ENCODE measurements around the gene CCNL1. TPM values are rescaled to one million over a fixed set of nuclear protein-coding genes. Genes with fewer than 3 reads are reported as not detected.

Gene CCNL1
- total and polyA plus RNA-seq, 2 donors (not counting 3 experiments of a cell fraction or from before 2014, with no cell fraction given) = 119 to 137 TPM

DNA sequence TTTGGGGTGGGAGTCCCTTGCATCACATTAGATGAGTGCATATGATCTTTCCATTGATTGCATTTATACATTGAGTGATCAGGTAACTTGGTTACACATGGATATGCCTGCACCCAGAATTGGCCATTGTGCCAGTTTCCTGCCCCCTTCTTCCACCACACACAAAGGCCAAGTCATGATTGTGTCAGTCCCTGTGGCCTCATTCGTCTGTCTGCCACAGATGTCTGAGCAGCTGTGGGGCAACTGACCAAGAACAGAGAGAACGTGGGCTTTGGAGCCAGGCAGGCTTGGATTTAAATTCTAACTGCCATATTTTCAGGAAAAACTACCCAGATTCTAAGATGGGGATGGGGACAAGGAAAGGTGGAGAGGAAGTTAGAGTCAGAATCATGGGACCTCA is 27.0 kb downstream of the CCNL1 start:
- H2AFZ ChIP-seq (ENCODE audit: low read depth, low read length) = no peak overlapping the region

More for the DNA sequence above, 27.0 kb downstream of the CCNL1 start:
- Histone ChIP-seq H3K9me1 (replicated peaks; ENCODE audit: control insufficient read depth, extremely low read depth, insufficient read depth, low read length) (no peaks in the 10 kb centered on the region), H3K36me3 (ENCODE audit: control insufficient read depth in 2 of 2, extremely low read depth in 1 of 2, insufficient read depth in 2 of 2, low read length in 2 of 2) (no peaks in the 10 kb centered on the region), H3K27me3 (ENCODE audit: control insufficient read depth in 2 of 2, insufficient read depth in 2 of 2, low read length in 2 of 2) (no peaks in the 10 kb centered on the region), H4K20me1 (replicated peaks; ENCODE audit: control insufficient read depth, extremely low read depth, insufficient read depth, low read length) (no peaks in the 10 kb centered on the region), H3K4me3 (replicated peaks in 1 of 3; ENCODE audit: insufficient read depth in 1 of 3, low read depth in 1 of 3, low read length in 3 of 3) (no peak overlapping the region), H3K9ac (replicated peaks; ENCODE audit: extremely low read depth, insufficient read depth, low read length) (no peak overlapping the region), H3K9me3 (replicated peaks; ENCODE audit: control insufficient read depth, insufficient read depth, low read length) (no peaks in the 10 kb centered on the region), H3K79me2 (ENCODE audit: control insufficient read depth, insufficient read depth, low read length) (no peaks in the 10 kb centered on the region), H3K27ac (ENCODE audit: insufficient read depth, low read depth, low read length) (no peak overlapping the region), H3K4me1 (ENCODE audit: control insufficient read depth, extremely low read depth, insufficient read depth, low read length) (peaks cover 38% of the 10 kb centered on the region), H3K4me2 (ENCODE audit: insufficient read depth, low read length) (no peak overlapping the region)
- CTCF ChIA-PET = interaction anchor here (0.7 to 4.3 kb wide), 5 partner anchors 11 to 623 kb away, joined by 3 to 42 read pairs (median 3); no protein-coding TSS in a partner anchor
- DNase-seq (ENCODE audit: low read depth, low spot score) (no peak), FAIRE-seq (no peak)
- BruUV-seq (replicated peaks) = no TSS peak
- intact Hi-C loops (cut with micrococcal nuclease) = loop anchor here (5.0 kb wide), 1 partner anchor 441 kb away; no protein-coding TSS in a partner anchor
- POLR2A ChIA-PET = no interaction called here
- TF ChIP-seq JUN (IDR thresholded peaks at IDR 0.05; ENCODE audit: borderline replicate concordance, insufficient read depth, insufficient read length, low read depth) (no peak), GATA2 (IDR thresholded peaks at IDR 0.05; ENCODE audit: insufficient read depth, insufficient read length, low read depth, low read length) (no peak), MYC (IDR thresholded peaks at IDR 0.05; ENCODE audit: low read depth, low read length) (no peak), POLR2AphosphoS5 (IDR thresholded peaks at IDR 0.05; ENCODE audit: insufficient read depth, low read depth, low read length) (no peak), POLR2A (IDR thresholded peaks at IDR 0.05; ENCODE audit: low read depth, low read length) (no peak), EZH2 (IDR thresholded peaks at IDR 0.05; ENCODE audit: borderline replicate concordance, low read depth, low read length, severe bottlenecking) (no peak), FOS (IDR thresholded peaks at IDR 0.05; ENCODE audit: borderline replicate concordance, insufficient read depth, low read length) (no peak)
- TF ChIP-seq, protein P1, sequence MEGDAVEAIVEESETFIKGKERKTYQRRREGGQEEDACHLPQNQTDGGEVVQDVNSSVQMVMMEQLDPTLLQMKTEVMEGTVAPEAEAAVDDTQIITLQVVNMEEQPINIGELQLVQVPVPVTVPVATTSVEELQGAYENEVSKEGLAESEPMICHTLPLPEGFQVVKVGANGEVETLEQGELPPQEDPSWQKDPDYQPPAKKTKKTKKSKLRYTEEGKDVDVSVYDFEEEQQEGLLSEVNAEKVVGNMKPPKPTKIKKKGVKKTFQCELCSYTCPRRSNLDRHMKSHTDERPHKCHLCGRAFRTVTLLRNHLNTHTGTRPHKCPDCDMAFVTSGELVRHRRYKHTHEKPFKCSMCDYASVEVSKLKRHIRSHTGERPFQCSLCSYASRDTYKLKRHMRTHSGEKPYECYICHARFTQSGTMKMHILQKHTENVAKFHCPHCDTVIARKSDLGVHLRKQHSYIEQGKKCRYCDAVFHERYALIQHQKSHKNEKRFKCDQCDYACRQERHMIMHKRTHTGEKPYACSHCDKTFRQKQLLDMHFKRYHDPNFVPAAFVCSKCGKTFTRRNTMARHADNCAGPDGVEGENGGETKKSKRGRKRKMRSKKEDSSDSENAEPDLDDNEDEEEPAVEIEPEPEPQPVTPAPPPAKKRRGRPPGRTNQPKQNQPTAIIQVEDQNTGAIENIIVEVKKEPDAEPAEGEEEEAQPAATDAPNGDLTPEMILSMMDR (IDR thresholded peaks at IDR 0.05; ENCODE audit: extremely low read depth in 1 of 2, insufficient read depth in 1 of 2, low read depth in 1 of 2, low read length in 2 of 2) = no peak
- TF ChIP-seq, protein P2, sequence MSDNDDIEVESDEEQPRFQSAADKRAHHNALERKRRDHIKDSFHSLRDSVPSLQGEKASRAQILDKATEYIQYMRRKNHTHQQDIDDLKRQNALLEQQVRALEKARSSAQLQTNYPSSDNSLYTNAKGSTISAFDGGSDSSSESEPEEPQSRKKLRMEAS (IDR thresholded peaks at IDR 0.05; ENCODE audit: insufficient read depth, insufficient read length) = no peak
- dilution Hi-C loops (cut with MboI; ENCODE audit: extremely low pct_ligation_motif_present, low sequenced_read_pairs) = loop anchor here (25.0 kb wide), 1 partner anchor 446 kb away; no protein-coding TSS in a partner anchor

Data from endothelial cell of umbilical vein (primary cell).